ENCODE measurements around the gene GFM1. TPM values are rescaled to one million over a fixed set of nuclear protein-coding genes. Genes with fewer than 3 reads are reported as not detected.

The GFM1 gene
- total RNA-seq, 1 donor from 2014 or later = 31.7 TPM

- DNase-seq (ENCODE audit: extremely low spot score in 2 of 2) = no peak
- Histone ChIP-seq H3K4me3 (no peak overlapping the region), H3K27me3 (no peaks in the 10 kb centered on the region), H3K4me1 (peaks cover 25% of the 10 kb centered on the region), H3K9me3 (no peaks in the 10 kb centered on the region), H3K36me3 (peaks cover 0 to 9% of the 10 kb centered on the region in 2 donors), H3K27ac (peak overlapping the region; percentile 74)
- TF ChIP-seq, protein P1, sequence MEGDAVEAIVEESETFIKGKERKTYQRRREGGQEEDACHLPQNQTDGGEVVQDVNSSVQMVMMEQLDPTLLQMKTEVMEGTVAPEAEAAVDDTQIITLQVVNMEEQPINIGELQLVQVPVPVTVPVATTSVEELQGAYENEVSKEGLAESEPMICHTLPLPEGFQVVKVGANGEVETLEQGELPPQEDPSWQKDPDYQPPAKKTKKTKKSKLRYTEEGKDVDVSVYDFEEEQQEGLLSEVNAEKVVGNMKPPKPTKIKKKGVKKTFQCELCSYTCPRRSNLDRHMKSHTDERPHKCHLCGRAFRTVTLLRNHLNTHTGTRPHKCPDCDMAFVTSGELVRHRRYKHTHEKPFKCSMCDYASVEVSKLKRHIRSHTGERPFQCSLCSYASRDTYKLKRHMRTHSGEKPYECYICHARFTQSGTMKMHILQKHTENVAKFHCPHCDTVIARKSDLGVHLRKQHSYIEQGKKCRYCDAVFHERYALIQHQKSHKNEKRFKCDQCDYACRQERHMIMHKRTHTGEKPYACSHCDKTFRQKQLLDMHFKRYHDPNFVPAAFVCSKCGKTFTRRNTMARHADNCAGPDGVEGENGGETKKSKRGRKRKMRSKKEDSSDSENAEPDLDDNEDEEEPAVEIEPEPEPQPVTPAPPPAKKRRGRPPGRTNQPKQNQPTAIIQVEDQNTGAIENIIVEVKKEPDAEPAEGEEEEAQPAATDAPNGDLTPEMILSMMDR (IDR thresholded peaks at IDR 0.05) = no peak
- no peak for TF ChIP-seq POLR2A (IDR thresholded peaks at IDR 0.05)
- no peak for TF ChIP-seq POLR2AphosphoS5 (IDR thresholded peaks at IDR 0.05; ENCODE audit: insufficient read depth in 1 of 2, low read depth in 1 of 2)
- intact Hi-C loops (cut with DNase I) = no loop called here
These were observed 67.6 kb downstream of the GFM1 start for GRCh38 chr3:158711886-158712285.

DNA sequence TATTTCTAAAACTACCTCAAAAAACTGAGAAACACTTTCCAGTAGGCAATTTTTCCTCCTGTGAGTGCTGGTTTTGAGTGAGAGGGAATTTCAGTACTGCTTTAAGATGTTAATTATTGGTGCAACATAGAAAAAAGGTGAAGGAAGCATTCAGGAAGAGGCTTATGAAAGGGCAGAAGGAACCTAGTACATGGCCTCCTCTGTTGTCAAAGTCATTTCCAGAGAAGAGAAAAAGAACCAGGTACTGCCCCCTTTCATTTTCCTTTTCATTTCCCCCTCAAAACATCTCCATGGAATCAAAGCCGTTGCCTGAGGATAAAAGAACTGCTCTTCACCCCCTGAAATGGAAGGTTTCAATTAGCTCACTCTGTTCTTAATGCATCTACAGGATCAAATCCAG lies 68.1 kb downstream of the GFM1 start:
- Histone ChIP-seq H3K36me3 (peaks cover 0 to 9% of the 10 kb centered on the region in 2 donors), H3K27ac (peak overlapping the region; percentile 74), H3K4me1 (peaks cover 31% of the 10 kb centered on the region), H3K9me3 (no peaks in the 10 kb centered on the region), H3K27me3 (no peaks in the 10 kb centered on the region), H3K4me3 (no peak overlapping the region)
- no peak for DNase-seq (ENCODE audit: extremely low spot score in 2 of 2)
- intact Hi-C loops (cut with DNase I) = no loop called here
- TF ChIP-seq, protein P1 (IDR thresholded peaks at IDR 0.05) = no peak
- TF ChIP-seq POLR2AphosphoS5 (IDR thresholded peaks at IDR 0.05; ENCODE audit: insufficient read depth in 1 of 2, low read depth in 1 of 2) (no peak), POLR2A (IDR thresholded peaks at IDR 0.05) (no peak)

GRCh38 chr3:158713094-158713499 lies 68.8 kb downstream of the GFM1 start:
- Histone ChIP-seq H3K4me3 (no peak overlapping the region), H3K27ac (peak overlapping the region; percentile 74), H3K9me3 (no peaks in the 10 kb centered on the region), H3K36me3 (peaks cover 0 to 7% of the 10 kb centered on the region in 2 donors), H3K27me3 (no peaks in the 10 kb centered on the region), H3K4me1 (peaks cover 37% of the 10 kb centered on the region)
- no peak for DNase-seq (ENCODE audit: extremely low spot score in 2 of 2)
- intact Hi-C loops (cut with DNase I) = no loop called here
- TF ChIP-seq, protein P1 (IDR thresholded peaks at IDR 0.05) = no peak
- TF ChIP-seq POLR2AphosphoS5 (IDR thresholded peaks at IDR 0.05; ENCODE audit: insufficient read depth in 1 of 2, low read depth in 1 of 2) (no peak), POLR2A (IDR thresholded peaks at IDR 0.05) (no peak)

GRCh38 chr3:158717576-158717975 lies 73.2 kb downstream of the GFM1 start:
- Histone ChIP-seq H3K27me3 (no peaks in the 10 kb centered on the region), H3K27ac (peak overlapping the region; percentile 83), H3K9me3 (no peaks in the 10 kb centered on the region), H3K4me3 (no peak overlapping the region), H3K36me3 (no peaks in the 10 kb centered on the region), H3K4me1 (peaks cover 40% of the 10 kb centered on the region)
- TF ChIP-seq POLR2A (IDR thresholded peaks at IDR 0.05) (no peak), POLR2AphosphoS5 (IDR thresholded peaks at IDR 0.05; ENCODE audit: insufficient read depth in 1 of 2, low read depth in 1 of 2) (no peak)
- TF ChIP-seq, protein P1 (IDR thresholded peaks at IDR 0.05) = no peak
- DNase-seq (ENCODE audit: extremely low spot score in 2 of 2) = no peak
- intact Hi-C loops (cut with DNase I) = no loop called here

- Histone ChIP-seq H3K36me3 (no peaks in the 10 kb centered on the region), H3K9me3 (no peaks in the 10 kb centered on the region), H3K4me3 (no peak overlapping the region), H3K27me3 (no peaks in the 10 kb centered on the region), H3K4me1 (peaks cover 41% of the 10 kb centered on the region), H3K27ac (peak overlapping the region; percentile 83)
- no peak for DNase-seq (ENCODE audit: extremely low spot score in 2 of 2)
- intact Hi-C loops (cut with DNase I) = no loop called here
- TF ChIP-seq POLR2AphosphoS5 (IDR thresholded peaks at IDR 0.05; ENCODE audit: insufficient read depth in 1 of 2, low read depth in 1 of 2) (no peak), POLR2A (IDR thresholded peaks at IDR 0.05) (no peak)
- TF ChIP-seq, protein P1 (IDR thresholded peaks at IDR 0.05) = no peak
These were observed 74.3 kb downstream of the GFM1 start for GRCh38 chr3:158718490-158719170.
